ENCODE measurements around the gene SATB2.

The SATB2 gene

DNA sequence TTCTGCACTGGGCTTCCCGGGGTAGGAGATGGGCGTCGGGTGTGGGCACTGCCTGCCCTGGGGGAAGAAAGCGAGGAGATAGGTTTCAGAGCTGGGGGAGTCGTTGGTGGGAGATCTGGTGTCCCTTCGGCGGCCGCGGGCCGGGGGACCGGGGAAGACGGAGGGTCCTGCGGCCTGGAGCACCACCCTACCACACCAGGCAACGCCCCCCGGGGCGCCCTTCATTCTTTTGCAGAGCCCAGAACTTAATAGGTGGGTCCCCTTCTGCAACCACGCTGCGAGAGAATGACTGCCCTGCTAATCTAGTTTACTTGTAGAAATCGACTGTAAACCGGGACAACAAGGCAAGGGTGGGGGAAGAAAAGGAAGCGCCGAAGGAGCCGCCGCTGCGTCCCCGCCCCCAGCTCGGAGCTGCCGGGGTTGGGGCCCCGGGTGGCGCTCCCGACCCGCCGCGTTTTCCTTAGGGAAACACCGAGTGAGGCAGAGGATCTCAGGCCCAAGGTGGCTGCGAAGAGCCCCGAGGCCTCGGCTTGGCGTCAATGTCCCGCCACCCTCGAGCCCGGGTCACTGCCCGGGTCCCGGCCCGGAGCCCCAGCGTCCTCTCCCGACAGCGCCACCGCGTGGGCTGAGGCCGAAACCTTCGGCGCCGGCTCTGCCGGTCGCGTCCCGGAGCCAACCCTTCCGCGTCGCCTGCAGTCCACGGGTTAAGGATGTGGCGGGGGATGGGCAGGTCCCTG lies 5.4 kb upstream of the SATB2 start:
- TF ChIP-seq, protein P1, sequence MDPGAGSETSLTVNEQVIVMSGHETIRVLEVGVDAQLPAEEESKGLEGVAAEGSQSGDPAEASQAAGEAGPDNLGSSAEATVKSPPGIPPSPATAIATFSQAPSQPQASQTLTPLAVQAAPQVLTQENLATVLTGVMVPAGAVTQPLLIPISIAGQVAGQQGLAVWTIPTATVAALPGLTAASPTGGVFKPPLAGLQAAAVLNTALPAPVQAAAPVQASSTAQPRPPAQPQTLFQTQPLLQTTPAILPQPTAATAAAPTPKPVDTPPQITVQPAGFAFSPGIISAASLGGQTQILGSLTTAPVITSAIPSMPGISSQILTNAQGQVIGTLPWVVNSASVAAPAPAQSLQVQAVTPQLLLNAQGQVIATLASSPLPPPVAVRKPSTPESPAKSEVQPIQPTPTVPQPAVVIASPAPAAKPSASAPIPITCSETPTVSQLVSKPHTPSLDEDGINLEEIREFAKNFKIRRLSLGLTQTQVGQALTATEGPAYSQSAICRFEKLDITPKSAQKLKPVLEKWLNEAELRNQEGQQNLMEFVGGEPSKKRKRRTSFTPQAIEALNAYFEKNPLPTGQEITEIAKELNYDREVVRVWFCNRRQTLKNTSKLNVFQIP (CRISPR knock-in tag; IDR thresholded peaks at IDR 0.05; ENCODE audit: borderline replicate concordance, low read depth) = no peak
- no peak for TF ChIP-seq RARB (CRISPR knock-in tag; IDR thresholded peaks at IDR 0.05)
- ATAC-seq = peak; percentile 64

DNA sequence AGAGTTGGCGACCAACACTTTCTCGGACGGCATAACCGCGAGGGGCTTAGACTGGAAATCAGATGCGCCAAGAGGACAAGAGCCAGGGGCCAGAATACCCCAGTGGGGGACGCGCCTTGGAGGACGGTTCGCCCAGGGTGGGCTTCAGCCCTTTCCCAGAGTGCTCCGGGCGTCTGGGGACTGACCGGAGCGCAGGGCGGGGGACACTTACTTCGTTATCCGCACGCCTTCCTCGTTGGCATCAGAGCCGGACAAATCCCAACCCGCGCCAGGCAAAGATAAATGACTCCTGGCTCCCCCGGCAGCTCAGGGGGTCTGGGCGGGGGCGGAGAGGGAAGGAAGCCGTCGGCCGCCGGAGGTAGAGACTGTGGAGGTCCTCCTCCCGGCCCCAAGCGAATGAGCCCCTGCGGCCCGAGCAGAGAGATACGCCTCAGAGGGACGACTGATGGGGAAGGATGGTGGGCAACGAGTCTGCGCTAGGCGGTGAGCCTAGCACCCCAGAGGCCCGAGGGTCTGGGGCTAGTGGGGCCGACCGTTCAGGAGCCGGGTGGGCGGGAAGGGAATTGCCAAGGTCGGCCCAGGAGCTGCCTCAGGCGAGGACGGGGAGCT lies 4.7 kb upstream of the SATB2 start:
- TF ChIP-seq ZNF70 (CRISPR knock-in tag; IDR thresholded peaks at IDR 0.05) (no peak), ZFP3 (CRISPR knock-in tag; IDR thresholded peaks at IDR 0.05) (no peak), BACH2 (CRISPR knock-in tag; IDR thresholded peaks at IDR 0.05; ENCODE audit: borderline replicate concordance) (no peak), OSR1 (CRISPR knock-in tag; IDR thresholded peaks at IDR 0.05) (no peak), TCF4 (CRISPR knock-in tag; IDR thresholded peaks at IDR 0.05; ENCODE audit: borderline replicate concordance) (no peak), ARNTL (CRISPR knock-in tag; IDR thresholded peaks at IDR 0.05; ENCODE audit: borderline replicate concordance, low read depth) (no peak), GLIS3 (CRISPR knock-in tag; IDR thresholded peaks at IDR 0.05) (no peak), ZNF8 (CRISPR knock-in tag; IDR thresholded peaks at IDR 0.05) (no peak), CSDC2 (CRISPR knock-in tag; IDR thresholded peaks at IDR 0.05) (no peak)
- TF ChIP-seq, protein P2, sequence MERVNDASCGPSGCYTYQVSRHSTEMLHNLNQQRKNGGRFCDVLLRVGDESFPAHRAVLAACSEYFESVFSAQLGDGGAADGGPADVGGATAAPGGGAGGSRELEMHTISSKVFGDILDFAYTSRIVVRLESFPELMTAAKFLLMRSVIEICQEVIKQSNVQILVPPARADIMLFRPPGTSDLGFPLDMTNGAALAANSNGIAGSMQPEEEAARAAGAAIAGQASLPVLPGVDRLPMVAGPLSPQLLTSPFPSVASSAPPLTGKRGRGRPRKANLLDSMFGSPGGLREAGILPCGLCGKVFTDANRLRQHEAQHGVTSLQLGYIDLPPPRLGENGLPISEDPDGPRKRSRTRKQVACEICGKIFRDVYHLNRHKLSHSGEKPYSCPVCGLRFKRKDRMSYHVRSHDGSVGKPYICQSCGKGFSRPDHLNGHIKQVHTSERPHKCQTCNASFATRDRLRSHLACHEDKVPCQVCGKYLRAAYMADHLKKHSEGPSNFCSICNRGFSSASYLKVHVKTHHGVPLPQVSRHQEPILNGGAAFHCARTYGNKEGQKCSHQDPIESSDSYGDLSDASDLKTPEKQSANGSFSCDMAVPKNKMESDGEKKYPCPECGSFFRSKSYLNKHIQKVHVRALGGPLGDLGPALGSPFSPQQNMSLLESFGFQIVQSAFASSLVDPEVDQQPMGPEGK (CRISPR knock-in tag; IDR thresholded peaks at IDR 0.05; ENCODE audit: borderline replicate concordance) = no peak
- no peak for ATAC-seq

DNA sequence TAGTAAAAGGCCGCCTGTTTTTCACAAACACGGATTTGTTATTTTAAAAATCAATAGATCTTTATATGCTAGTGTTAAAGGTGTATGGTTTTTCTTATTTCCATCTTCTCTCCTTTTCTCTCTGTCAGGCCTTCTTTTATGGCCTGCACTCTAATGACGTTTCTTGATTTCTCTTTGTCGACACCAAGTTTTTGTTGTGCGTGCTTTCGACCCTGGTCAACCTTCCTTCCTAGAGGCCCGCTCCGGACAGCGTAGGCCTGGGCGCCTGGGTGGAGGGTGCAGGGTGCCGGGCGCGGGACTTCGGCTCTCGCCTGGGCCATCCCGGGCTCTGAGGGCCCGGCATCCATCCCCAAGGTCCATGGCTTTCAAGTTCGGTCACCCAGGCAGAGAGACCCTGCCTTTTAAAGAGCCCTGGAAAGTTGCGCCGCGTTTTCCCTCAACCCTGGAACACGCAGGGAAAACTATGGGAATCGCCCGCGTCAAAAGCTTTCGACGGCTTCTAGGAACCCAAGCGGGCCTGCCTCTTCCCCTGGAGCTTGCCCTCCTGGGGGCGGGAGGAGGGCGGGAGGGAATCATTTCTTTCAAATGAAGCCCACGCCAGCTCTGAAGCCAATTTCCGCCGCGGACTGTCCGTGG lies 4.1 kb upstream of the SATB2 start:
- TF ChIP-seq, protein P3, sequence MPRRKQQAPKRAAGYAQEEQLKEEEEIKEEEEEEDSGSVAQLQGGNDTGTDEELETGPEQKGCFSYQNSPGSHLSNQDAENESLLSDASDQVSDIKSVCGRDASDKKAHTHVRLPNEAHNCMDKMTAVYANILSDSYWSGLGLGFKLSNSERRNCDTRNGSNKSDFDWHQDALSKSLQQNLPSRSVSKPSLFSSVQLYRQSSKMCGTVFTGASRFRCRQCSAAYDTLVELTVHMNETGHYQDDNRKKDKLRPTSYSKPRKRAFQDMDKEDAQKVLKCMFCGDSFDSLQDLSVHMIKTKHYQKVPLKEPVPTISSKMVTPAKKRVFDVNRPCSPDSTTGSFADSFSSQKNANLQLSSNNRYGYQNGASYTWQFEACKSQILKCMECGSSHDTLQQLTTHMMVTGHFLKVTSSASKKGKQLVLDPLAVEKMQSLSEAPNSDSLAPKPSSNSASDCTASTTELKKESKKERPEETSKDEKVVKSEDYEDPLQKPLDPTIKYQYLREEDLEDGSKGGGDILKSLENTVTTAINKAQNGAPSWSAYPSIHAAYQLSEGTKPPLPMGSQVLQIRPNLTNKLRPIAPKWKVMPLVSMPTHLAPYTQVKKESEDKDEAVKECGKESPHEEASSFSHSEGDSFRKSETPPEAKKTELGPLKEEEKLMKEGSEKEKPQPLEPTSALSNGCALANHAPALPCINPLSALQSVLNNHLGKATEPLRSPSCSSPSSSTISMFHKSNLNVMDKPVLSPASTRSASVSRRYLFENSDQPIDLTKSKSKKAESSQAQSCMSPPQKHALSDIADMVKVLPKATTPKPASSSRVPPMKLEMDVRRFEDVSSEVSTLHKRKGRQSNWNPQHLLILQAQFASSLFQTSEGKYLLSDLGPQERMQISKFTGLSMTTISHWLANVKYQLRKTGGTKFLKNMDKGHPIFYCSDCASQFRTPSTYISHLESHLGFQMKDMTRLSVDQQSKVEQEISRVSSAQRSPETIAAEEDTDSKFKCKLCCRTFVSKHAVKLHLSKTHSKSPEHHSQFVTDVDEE (CRISPR knock-in tag; IDR thresholded peaks at IDR 0.05) = no peak
- TF ChIP-seq, protein P1 (CRISPR knock-in tag; IDR thresholded peaks at IDR 0.05; ENCODE audit: borderline replicate concordance, low read depth) = no peak
- TF ChIP-seq RARB (CRISPR knock-in tag; IDR thresholded peaks at IDR 0.05) = no peak
- TF ChIP-seq ARNTL (CRISPR knock-in tag; IDR thresholded peaks at IDR 0.05; ENCODE audit: borderline replicate concordance, low read depth) = no peak
- TF ChIP-seq TOX (CRISPR knock-in tag; IDR thresholded peaks at IDR 0.05; ENCODE audit: borderline replicate concordance) = no peak
- no peak for TF ChIP-seq ZC3H10 (CRISPR knock-in tag; IDR thresholded peaks at IDR 0.05)

DNA sequence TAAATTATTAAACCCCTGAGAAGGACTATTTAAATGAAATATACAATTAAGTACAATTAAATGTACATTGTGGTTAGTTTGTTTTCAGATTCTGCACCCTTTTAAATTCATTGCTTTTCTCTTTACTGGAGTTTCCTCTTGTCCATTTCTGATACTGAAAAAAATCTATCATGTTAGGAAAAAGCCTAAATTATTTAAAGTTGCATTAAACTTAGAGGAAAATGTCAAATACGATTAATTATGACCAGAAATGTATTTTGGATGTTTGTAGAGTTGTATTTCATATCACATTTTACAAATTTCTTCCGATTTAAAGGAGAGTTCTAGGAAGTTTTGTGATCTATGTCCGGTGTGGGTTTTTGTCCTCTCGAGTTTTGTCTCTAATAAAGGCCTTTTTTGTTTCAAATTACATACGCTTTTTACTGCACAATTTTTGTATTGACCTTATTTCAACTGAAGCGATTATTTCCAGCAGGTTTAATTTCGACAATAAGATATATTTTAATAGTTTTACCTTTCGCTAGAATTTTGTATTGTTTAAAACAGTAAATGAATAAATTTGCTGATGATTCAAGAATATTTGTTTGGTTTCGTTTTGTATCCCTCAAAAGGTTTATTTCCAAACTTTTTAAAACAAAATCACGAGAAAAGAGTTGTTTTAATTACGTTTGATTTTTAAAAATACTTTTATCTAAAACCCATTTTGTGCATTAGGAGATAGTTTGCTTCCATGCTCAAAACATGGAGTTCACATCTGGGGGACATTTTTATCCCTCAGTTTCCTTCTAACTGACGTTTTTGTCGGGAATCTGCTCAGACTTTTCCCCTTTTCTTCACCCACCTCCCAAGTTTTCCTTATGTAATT lies 3.3 kb upstream of the SATB2 start:
- ATAC-seq = no peak
- TF ChIP-seq, protein P4, sequence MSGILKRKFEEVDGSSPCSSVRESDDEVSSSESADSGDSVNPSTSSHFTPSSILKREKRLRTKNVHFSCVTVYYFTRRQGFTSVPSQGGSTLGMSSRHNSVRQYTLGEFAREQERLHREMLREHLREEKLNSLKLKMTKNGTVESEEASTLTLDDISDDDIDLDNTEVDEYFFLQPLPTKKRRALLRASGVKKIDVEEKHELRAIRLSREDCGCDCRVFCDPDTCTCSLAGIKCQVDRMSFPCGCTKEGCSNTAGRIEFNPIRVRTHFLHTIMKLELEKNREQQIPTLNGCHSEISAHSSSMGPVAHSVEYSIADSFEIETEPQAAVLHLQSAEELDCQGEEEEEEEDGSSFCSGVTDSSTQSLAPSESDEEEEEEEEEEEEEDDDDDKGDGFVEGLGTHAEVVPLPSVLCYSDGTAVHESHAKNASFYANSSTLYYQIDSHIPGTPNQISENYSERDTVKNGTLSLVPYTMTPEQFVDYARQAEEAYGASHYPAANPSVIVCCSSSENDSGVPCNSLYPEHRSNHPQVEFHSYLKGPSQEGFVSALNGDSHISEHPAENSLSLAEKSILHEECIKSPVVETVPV (CRISPR knock-in tag; IDR thresholded peaks at IDR 0.05) = no peak
- TF ChIP-seq ZNF70 (CRISPR knock-in tag; IDR thresholded peaks at IDR 0.05) (no peak), BACH2 (CRISPR knock-in tag; IDR thresholded peaks at IDR 0.05; ENCODE audit: borderline replicate concordance) (no peak), SNAI2 (CRISPR knock-in tag; IDR thresholded peaks at IDR 0.05) (no peak), ZNF565 (CRISPR knock-in tag; conservative IDR thresholded peaks at IDR 0.05; ENCODE audit: low read depth) (no peak), ZNF8 (CRISPR knock-in tag; IDR thresholded peaks at IDR 0.05) (no peak), ZC3H10 (CRISPR knock-in tag; IDR thresholded peaks at IDR 0.05) (no peak)
- TF ChIP-seq, protein P2 (CRISPR knock-in tag; IDR thresholded peaks at IDR 0.05; ENCODE audit: borderline replicate concordance) = no peak
- TF ChIP-seq, protein P1 (CRISPR knock-in tag; IDR thresholded peaks at IDR 0.05; ENCODE audit: borderline replicate concordance, low read depth) = no peak

More for the DNA sequence above, 4.1 kb upstream of the SATB2 start:
- no peak for ATAC-seq

Data from SK-N-SH treated with all-trans-retinoic acid at 6 μM for 48 hours (cell line).